Measurements from ENCODE around the gene ANKRD13D.
"Not testable (repeated sequence)": the region's sequence is repeated elsewhere in the genome, so short reads cannot be mapped to it uniquely, and the experiment has no call there.

Gene ANKRD13D

DNA sequence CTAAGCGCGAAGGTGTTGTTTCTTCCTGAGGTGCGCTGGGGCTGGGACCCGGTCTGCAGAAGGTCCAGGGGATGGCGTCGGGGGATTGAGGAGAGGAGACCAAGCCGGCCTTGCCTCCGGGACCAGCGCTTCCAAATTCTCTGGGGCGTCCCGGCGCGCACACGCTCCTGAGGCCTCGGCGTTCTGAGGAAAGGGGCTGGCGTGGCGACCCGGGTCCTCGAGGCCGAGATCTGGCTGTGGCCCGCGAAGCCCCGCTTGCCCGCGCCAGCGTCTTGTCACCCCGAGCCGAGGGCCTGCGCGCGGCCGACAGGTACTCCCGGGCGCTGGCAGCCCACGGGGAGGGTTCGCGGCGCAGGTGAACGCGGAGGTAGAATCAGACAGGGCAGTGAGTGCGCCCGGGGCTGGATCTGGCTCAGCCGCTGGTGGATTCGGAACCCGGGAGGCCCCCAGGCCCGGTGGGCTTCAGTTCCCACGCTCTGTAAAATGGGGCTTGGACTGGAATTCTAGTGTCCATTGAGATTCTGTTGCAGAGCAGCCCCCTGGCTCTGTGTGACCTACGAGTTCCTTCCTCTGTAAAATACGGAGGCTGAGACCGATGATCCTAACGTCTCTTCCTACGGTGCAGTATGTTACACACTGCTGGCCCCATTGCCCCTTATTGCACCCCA is 28.9 kb downstream of the ANKRD13D start:
- DNase-seq (ENCODE audit: low read depth) = no peak

GRCh38 chr11:67318876-67319275 is 29.8 kb downstream of the ANKRD13D start:
- not testable (repeated sequence) for DNase-seq (ENCODE audit: low read depth)

- DNase-seq (ENCODE audit: low read depth) = no peak
Measured at GRCh38 chr11:67320011-67320410, 30.9 kb downstream of the ANKRD13D start.

GRCh38 chr11:67320691-67321090 is 31.6 kb downstream of the ANKRD13D start:
- no peak for DNase-seq (ENCODE audit: low read depth)

DNA sequence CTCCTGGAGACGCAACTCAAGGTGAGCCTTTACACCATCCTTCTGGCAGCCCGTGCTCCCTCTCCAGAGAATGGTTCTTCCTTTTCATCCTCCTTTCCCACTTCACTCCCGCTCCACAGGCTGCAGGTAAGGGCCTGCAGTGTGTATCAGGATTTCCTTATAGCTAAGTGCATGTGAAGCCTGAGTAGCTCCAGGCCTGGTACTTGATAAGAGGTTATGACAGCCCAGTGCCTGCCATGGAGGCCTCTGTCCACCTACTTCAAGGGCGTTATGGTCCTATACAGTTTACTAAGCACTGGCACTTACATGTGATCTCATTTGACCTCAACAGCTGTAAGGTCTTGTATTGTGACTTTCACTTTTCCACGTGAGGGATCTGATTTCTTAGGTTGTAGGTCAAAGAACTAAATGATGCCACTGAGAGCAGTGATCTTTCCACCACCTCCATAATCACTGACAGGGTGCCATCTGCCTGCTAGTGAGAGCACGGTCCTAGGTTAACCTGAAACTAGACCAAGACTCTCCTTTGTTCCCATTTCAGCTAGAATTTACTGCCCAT is 32.3 kb downstream of the ANKRD13D start:
- no peak for DNase-seq (ENCODE audit: low read depth)

- no peak for DNase-seq (ENCODE audit: low read depth)
Measured at GRCh38 chr11:67322049-67322448, 32.9 kb downstream of the ANKRD13D start.

- DNase-seq (ENCODE audit: low read depth) = no peak
Measured at GRCh38 chr11:67323526-67323925, 34.4 kb downstream of the ANKRD13D start.

DNA sequence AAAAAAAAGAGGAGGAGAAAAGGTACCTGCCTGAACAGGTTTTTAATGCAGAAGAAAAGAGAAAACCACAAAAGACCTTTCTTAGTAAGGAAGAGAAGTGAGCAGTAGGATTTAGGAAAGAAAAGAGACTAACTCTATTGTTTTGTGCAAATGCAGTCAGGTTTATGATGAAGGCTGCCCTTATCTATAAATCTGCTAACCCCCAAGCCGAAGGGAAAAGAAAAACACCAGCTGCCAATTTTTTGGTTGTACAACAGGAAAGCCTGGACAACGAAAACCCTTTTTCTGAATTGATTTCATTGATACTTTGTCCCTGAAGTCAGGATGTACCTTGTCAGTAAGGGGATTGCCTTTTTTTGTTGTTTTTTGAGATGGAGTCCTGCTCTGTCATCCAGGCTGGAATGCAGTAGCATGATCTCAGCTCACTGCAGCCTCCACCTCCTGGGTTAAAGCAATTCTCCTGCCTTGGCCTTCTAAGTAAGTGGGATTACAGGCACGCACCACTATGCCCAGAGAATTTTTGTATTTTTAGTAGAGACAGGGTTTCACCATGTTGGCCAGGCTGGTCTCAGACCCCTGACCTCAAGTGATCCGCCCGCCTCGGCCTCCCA is 43.1 kb downstream of the ANKRD13D start:
- DNase-seq (ENCODE audit: low read depth) = no peak

- DNase-seq (ENCODE audit: low read depth) = no peak
Measured at GRCh38 chr11:67337257-67337656, 48.2 kb downstream of the ANKRD13D start.

- DNase-seq (ENCODE audit: low read depth) = no peak
Measured at GRCh38 chr11:67344264-67344663, 55.2 kb downstream of the ANKRD13D start.

DNA sequence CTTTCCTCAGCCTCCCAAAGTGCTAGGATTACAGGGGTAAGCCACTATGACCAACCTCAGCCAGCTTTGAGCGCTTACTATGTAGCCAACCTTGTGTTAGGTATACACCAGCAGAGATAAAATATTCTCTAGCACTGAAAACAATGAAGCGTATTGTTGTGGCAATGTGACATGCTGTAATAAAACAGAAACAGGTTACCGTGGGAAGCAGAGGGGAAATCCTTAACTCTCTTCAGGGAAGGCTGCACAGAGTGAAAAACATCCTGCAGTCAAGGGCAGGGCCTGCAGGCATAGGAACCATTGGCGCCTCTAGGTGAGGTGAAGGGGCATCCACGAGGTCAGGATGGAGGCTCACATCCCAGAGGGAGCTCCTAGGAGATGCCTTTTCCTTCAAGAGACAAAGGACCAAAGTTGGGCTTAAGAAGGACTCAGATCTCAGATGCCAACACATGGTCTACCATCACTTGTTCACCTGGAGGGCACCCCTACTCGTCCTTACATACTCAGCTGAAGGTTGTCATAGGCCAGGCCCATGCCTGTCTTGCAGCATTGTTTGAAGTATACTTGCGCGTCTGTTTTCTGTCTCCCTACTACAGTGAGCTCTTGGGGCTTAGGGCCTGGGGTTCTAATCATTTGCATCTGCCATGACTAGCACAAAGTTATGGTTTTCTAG is 56.3 kb downstream of the ANKRD13D start:
- no peak for DNase-seq (ENCODE audit: low read depth)

DNA sequence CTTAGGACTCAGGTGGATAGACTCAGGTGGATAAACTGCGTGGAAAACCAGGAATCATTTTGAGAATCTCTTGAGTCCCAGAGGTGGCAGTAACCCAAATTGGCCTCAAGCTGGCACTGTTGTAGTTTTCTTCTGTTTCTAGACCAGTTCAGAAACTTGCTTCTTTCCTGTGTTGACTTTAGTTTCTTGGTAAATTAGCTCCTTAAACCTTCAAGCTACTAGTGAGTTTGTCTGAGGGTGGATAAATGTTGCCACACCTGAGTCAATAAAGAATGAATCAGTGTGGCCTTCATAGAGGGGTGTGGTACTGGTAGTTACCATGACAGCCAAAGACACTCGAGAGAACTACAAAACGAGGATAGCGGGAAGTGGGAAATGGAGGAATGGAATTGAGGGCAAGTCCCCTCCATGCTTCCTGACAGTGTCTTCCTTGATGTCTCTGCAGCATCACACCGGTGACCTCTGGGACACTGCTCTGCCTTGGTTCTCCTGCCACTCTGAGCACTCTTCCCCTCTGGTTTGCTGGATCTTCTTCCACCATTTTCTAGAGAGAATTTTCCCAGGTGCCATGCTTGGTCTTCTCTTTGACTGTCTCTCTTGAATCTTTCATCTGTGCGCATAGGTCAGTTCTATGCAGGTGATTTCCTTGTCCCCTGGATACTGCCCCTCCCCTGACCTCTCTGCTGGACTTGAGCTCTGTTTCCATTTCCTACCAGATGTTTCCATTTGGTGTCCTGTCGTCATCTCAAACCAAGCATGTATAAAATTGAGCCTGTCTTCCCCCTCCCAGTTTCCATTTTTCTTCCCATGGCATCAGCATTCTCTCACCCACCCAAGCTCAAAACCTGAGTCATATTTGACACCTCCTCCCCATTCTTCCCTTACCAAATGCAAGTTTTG is 57.1 kb downstream of the ANKRD13D start:
- DNase-seq (ENCODE audit: low read depth) = no peak

DNA sequence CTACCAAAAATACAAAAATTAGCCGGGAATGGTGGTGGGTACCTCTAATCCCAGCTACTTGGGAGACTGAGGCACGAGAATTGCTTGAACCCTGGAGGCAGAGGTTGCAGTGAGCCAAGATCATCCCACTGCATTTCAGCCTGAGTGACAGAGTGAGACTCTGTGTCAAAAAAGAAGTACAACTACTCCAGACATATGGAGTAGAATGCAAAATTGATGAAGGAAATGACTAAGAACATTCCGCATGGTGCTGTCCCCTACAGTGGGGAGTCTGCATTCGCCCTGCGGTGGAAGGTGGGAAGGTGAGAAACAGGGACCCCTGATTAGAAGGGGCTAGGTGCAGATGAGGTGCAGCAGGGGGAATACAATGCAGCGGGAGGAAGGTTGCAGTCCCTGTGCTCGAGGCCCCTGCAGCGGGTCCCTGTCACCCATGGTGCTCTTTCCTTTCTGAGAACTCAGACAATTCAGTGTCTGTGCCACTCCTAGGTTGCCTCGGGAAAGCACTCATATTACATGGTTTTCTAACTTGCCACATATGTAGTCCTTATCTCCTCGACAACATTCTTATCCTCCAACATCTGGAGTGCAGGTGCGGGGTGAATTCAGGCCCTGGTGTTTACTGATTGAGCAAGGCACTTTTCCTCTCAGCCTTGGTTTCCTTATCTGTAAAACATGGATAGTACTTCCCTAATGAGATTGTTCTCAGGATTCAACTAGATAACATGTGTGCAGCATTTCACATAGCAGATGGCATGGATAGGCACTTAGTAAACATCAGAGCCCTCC is 59.1 kb downstream of the ANKRD13D start:
- DNase-seq (ENCODE audit: low read depth) = no peak

GRCh38 chr11:67349036-67349435 is 59.9 kb downstream of the ANKRD13D start:
- no peak for DNase-seq (ENCODE audit: low read depth)

DNA sequence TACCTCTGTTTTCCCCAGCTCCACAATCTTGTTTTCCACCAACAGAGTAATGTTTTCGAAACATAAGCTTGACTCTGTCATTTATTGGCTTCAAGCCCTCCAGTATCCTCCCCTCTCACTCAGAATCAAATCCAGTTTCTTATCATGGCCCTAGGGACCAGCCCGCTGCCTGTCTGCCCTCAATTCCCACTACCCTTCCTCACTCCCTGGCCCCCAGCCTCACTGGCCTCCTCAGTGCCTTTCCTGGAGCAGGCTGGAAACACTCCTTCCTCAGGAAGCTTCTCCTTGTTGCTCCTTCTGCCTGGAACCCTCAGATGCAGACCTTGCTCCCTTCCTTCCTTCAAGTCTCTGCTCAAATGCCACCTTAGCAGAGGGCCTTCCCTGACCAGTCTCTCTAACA is 60.4 kb downstream of the ANKRD13D start:
- DNase-seq (ENCODE audit: low read depth) = no peak

- DNase-seq (ENCODE audit: low read depth) = no peak
Measured at GRCh38 chr11:67349928-67350465, 60.9 kb downstream of the ANKRD13D start.

DNA sequence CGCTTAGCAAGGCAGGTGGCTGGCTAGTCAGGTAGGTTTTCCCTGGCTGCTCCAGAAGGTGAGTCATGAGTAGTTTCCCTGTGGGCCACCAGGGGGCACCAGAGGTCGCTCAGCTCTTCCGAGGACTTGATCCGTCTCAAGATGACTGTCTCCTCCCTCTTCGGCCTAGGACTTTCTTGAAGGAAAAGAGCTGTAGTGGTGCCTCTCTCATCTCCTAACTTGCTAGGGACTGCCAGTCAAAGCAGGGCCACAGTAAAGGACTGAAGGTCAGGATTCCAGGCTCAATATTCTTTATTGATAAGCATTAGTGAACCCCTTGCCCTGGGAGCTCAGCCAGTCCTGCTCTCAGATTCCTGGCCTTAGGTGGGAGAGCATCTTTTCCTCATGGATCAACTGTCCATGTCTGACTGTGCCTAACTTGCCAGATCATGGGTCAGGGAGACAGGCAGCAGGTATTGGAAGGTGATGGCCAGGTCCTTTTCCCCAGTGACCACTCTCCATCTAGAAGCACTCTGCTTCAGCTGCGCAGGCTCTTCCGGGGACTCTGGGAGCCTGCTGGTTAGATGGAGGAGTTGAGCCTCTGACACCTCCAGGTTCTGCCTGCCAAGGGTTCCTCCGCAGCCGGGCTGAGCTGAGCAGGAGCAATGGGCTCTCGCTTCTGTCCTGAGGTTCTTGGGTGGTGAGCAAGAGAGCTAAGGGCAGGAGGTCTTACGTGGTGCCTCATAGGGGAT is 62.3 kb downstream of the ANKRD13D start:
- no peak for DNase-seq (ENCODE audit: low read depth)
